ENCODE results near the gene PROX1. TPM values are rescaled to one million over a fixed set of nuclear protein-coding genes. Genes with fewer than 3 reads are reported as not detected.

Gene PROX1
- total and polyA plus RNA-seq, 9 of the 15 experiments (the other 6 are each of a cell fraction or from before 2014, with no cell fraction given) = 0.14 to 0.22 TPM; not detected in 7

DNA sequence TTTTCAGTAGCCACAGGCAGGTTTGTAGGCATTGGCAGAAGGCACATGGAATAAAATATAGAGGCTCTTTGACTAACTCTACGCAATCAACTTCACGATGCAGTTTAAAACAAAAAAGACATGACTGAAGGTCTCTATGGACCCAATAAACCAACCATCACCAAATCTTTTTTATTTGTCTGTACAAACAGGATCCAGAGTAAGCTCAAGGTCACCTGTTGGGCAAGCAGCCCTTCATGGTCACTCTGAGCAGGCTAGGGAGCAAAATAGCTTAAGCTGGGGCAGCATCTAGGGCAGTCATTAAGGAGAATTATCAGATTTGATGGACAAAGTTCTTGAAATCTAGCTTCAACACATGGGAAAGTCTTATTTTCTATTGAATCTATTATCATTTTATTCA, 26.8 kb upstream of the PROX1 start (continued):
- TF ChIP-seq ZFP36 (IDR thresholded peaks at IDR 0.05; ENCODE audit: low read depth, low read length, partially characterized antibody) (no peak), HOXB6 (CRISPR knock-in tag; IDR thresholded peaks at IDR 0.05; ENCODE audit: borderline replicate concordance) (no peak), PML (IDR thresholded peaks at IDR 0.05; ENCODE audit: low read length) (no peak), FOXK2 (conservative IDR thresholded peaks at IDR 0.05 in 1 of 2, IDR thresholded peaks at IDR 0.05 in 1 of 2; ENCODE audit: low read depth in 2 of 2) (no peak), PCBP2 (IDR thresholded peaks at IDR 0.05; ENCODE audit: low read depth, low read length, poor library complexity, severe bottlenecking) (no peak)
- TF ChIP-seq, protein P1, sequence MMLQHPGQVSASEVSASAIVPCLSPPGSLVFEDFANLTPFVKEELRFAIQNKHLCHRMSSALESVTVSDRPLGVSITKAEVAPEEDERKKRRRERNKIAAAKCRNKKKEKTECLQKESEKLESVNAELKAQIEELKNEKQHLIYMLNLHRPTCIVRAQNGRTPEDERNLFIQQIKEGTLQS (IDR thresholded peaks at IDR 0.05) = no peak
- TF ChIP-seq, protein P1 (CRISPR knock-in tag; conservative IDR thresholded peaks at IDR 0.05) = no peak
- TF ChIP-seq, protein P2, sequence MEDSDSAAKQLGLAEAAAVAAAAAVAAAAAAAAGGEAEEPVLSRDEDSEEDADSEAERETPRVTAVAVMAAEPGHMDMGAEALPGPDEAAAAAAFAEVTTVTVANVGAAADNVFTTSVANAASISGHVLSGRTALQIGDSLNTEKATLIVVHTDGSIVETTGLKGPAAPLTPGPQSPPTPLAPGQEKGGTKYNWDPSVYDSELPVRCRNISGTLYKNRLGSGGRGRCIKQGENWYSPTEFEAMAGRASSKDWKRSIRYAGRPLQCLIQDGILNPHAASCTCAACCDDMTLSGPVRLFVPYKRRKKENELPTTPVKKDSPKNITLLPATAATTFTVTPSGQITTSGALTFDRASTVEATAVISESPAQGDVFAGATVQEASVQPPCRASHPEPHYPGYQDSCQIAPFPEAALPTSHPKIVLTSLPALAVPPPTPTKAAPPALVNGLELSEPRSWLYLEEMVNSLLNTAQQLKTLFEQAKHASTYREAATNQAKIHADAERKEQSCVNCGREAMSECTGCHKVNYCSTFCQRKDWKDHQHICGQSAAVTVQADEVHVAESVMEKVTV (CRISPR knock-in tag; IDR thresholded peaks at IDR 0.05) = no peak

DNA sequence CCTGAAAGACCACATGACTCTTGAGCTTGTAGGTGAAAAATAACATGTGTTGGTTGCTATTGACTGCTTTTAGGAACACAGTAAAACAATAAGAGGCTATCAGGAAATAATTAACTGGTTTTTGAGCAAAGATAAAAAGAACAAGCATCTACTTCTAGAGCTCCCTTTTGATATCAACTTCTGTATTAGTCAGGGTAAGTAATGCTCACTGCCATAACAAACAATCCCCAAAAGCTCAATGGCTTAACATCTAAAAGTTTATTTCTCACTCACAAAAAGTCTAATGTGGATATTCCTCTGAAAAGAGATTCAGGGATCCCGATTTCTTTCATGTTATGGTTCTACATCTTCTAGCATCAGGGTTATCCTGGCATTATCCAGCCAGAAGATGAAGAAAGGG, 25.3 kb upstream of the PROX1 start:
- POLR2A ChIA-PET = interaction anchor here (0.5 kb wide), 1 partner anchor 581 kb away, joined by 3 read pairs; no protein-coding TSS in a partner anchor
- no peak overlapping the region for H3K4me3 ChIP-seq
- ATAC-seq = no peak
- intact Hi-C loops (cut with micrococcal nuclease) (no loop called here), in situ Hi-C loops (cut with MboI) (no loop called here)
- H3K79me2 ChIP-seq (ENCODE audit: control insufficient read depth, insufficient read depth, low read length) = no peaks in the 10 kb centered on the region
- H3K27ac ChIP-seq (ENCODE audit: extremely low read depth, low read depth, low read length) = no peak overlapping the region
- 0% methylated on average over 1 of the region's 1 CpG for WGBS (ENCODE audit: insufficient coverage, low coverage, missing lambda C conversion rate)
- H4K20me1 ChIP-seq (replicated peaks; ENCODE audit: control insufficient read depth, insufficient read depth, low read length) = no peaks in the 10 kb centered on the region
- CTCF ChIA-PET (ENCODE audit: low intra/inter-chr PET ratio) = no interaction called here
- no peaks in the 10 kb centered on the region for H3K27me3 ChIP-seq (ENCODE audit: control insufficient read depth in 2 of 2, insufficient read depth in 2 of 2, low read length in 2 of 2)
- TF ChIP-seq ZNF668 (CRISPR knock-in tag; IDR thresholded peaks at IDR 0.05) (no peak), ESRRA (IDR thresholded peaks at IDR 0.05; ENCODE audit: borderline replicate concordance, low read depth) (no peak), ZNF444 (CRISPR knock-in tag; IDR thresholded peaks at IDR 0.05) (no peak), ZFX (CRISPR knock-in tag; IDR thresholded peaks at IDR 0.05) (no peak), EP300 (IDR thresholded peaks at IDR 0.05; ENCODE audit: low read length) (no peak), SMARCE1 (IDR thresholded peaks at IDR 0.05) (no peak), ETV1 (tag; conservative IDR thresholded peaks at IDR 0.05; ENCODE audit: low read depth) (no peak), PHF20 (IDR thresholded peaks at IDR 0.05; ENCODE audit: partially characterized antibody) (no peak)
- H3K9ac ChIP-seq (ENCODE audit: insufficient read depth in 1 of 2, low read depth in 2 of 2, low read length in 2 of 2) = no peak overlapping the region
- H3K9me3 ChIP-seq (replicated peaks; ENCODE audit: control insufficient read depth, insufficient read depth, low read depth, low read length) = no peaks in the 10 kb centered on the region
- FAIRE-seq = no peak
- H3K4me1 ChIP-seq (replicated peaks in 1 of 2; ENCODE audit: control insufficient read depth in 2 of 2, insufficient read depth in 2 of 2, low read length in 2 of 2) = no peaks in the 10 kb centered on the region
- DNase-seq (ENCODE audit: extremely low read depth in 1 of 4, low spot score in 3 of 4) = no peak
- H3K4me2 ChIP-seq (ENCODE audit: insufficient read depth, low read length) = no peak overlapping the region
- H2AFZ ChIP-seq (ENCODE audit: low read depth, low read length) = no peak overlapping the region
- BruUV-seq (replicated peaks) = no TSS peak
- no peaks in the 10 kb centered on the region for H3K36me3 ChIP-seq (ENCODE audit: control insufficient read depth, insufficient read depth, low read length)
- H3K9me1 ChIP-seq (ENCODE audit: control insufficient read depth, insufficient read depth, low read length) = no peaks in the 10 kb centered on the region

Data from K562 (cell line).